Measurements from ENCODE around the gene PLA2G4D. TPM values are rescaled to one million over a fixed set of nuclear protein-coding genes. Genes with fewer than 3 reads are reported as not detected.

The PLA2G4D gene
- total and polyA plus RNA-seq, 10 of the 15 experiments (the other 5 are each of a cell fraction or from before 2014, with no cell fraction given): 0.03 TPM; not detected in 9

DNA sequence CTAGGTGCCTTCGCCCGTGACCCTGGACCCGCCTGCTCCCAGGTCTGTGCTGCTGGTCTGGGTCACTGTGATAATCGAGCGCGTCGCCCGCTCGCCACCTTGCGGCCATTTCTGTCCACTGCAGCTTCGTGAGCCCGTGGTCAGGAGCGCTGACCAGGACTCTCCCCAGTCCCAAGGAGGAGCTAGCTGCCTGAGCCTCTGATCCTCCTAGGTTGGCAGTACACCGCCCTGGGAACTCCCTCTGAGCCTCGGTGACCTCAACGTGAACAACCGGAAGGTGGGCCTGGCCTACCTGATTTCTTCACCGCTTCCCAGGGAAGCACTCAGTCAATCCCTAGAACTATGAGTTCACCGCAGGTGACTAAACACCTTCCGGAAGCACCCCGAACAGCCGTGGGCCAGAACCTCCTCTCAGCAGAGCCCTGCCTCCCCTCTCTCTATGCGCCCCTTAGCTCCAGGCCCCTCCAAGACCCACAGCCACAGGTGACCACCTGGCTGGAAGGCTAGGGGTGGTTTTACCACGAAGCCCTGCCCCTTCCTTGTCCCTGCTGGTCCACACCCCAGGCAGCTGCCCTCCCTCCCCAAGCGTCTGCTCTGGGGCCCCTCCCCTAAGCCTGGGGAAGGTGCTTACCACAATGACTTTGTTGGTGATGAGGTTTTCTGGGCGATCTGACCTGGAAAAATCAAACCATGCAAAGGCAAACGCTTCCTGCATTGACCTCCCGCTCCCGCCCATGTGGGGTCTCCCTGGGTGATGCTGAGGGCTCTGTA lies 9.7 kb downstream of the PLA2G4D start (continued):
- TF ChIP-seq, protein P1, sequence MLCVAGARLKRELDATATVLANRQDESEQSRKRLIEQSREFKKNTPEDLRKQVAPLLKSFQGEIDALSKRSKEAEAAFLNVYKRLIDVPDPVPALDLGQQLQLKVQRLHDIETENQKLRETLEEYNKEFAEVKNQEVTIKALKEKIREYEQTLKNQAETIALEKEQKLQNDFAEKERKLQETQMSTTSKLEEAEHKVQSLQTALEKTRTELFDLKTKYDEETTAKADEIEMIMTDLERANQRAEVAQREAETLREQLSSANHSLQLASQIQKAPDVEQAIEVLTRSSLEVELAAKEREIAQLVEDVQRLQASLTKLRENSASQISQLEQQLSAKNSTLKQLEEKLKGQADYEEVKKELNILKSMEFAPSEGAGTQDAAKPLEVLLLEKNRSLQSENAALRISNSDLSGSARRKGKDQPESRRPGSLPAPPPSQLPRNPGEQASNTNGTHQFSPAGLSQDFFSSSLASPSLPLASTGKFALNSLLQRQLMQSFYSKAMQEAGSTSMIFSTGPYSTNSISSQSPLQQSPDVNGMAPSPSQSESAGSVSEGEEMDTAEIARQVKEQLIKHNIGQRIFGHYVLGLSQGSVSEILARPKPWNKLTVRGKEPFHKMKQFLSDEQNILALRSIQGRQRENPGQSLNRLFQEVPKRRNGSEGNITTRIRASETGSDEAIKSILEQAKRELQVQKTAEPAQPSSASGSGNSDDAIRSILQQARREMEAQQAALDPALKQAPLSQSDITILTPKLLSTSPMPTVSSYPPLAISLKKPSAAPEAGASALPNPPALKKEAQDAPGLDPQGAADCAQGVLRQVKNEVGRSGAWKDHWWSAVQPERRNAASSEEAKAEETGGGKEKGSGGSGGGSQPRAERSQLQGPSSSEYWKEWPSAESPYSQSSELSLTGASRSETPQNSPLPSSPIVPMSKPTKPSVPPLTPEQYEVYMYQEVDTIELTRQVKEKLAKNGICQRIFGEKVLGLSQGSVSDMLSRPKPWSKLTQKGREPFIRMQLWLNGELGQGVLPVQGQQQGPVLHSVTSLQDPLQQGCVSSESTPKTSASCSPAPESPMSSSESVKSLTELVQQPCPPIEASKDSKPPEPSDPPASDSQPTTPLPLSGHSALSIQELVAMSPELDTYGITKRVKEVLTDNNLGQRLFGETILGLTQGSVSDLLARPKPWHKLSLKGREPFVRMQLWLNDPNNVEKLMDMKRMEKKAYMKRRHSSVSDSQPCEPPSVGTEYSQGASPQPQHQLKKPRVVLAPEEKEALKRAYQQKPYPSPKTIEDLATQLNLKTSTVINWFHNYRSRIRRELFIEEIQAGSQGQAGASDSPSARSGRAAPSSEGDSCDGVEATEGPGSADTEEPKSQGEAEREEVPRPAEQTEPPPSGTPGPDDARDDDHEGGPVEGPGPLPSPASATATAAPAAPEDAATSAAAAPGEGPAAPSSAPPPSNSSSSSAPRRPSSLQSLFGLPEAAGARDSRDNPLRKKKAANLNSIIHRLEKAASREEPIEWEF (IDR thresholded peaks at IDR 0.05; ENCODE audit: insufficient replicate concordance, low read depth, low read length): no peak
- no peak for TF ChIP-seq ZBED1 (IDR thresholded peaks at IDR 0.05; ENCODE audit: borderline replicate concordance)
- 0 out of 4 replicates have a peak, but pooled peaks of 1 of the 2 experiments have one; percentile 15 for TF ChIP-seq BHLHE40 (IDR thresholded peaks at IDR 0.05; ENCODE audit: borderline replicate concordance in 1 of 2, low read depth in 2 of 2, low read length in 1 of 2)
- no peak for TF ChIP-seq CBX5 (IDR thresholded peaks at IDR 0.05; ENCODE audit: low read depth)
- TF ChIP-seq CHD1 (IDR thresholded peaks at IDR 0.05; ENCODE audit: low read depth, low read length): no peak
- TF ChIP-seq, protein P2, sequence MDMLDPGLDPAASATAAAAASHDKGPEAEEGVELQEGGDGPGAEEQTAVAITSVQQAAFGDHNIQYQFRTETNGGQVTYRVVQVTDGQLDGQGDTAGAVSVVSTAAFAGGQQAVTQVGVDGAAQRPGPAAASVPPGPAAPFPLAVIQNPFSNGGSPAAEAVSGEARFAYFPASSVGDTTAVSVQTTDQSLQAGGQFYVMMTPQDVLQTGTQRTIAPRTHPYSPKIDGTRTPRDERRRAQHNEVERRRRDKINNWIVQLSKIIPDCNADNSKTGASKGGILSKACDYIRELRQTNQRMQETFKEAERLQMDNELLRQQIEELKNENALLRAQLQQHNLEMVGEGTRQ (IDR thresholded peaks at IDR 0.05; ENCODE audit: borderline replicate concordance, low read depth, low read length): no peak
- no peak for TF ChIP-seq NFYA (IDR thresholded peaks at IDR 0.05; ENCODE audit: borderline replicate concordance, low read depth, low read length)
- TF ChIP-seq JUND (IDR thresholded peaks at IDR 0.05; ENCODE audit: low read depth, low read length): no peak
- TF ChIP-seq SUPT20H (IDR thresholded peaks at IDR 0.05; ENCODE audit: borderline replicate concordance, control insufficient read depth, low read depth, low read length): no peak
- 0 out of 2 replicates have a peak, but pooled peaks have one; percentile 17 for TF ChIP-seq YY1 (IDR thresholded peaks at IDR 0.05; ENCODE audit: low read depth, low read length)
- TF ChIP-seq, protein P3, sequence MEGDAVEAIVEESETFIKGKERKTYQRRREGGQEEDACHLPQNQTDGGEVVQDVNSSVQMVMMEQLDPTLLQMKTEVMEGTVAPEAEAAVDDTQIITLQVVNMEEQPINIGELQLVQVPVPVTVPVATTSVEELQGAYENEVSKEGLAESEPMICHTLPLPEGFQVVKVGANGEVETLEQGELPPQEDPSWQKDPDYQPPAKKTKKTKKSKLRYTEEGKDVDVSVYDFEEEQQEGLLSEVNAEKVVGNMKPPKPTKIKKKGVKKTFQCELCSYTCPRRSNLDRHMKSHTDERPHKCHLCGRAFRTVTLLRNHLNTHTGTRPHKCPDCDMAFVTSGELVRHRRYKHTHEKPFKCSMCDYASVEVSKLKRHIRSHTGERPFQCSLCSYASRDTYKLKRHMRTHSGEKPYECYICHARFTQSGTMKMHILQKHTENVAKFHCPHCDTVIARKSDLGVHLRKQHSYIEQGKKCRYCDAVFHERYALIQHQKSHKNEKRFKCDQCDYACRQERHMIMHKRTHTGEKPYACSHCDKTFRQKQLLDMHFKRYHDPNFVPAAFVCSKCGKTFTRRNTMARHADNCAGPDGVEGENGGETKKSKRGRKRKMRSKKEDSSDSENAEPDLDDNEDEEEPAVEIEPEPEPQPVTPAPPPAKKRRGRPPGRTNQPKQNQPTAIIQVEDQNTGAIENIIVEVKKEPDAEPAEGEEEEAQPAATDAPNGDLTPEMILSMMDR (IDR thresholded peaks at IDR 0.05 in 2 of 3, conservative IDR thresholded peaks at IDR 0.05 in 1 of 3; ENCODE audit: control insufficient read depth in 2 of 3, extremely low read depth in 1 of 3, insufficient read depth in 1 of 3, low read depth in 3 of 3, low read length in 3 of 3): peak; percentile 89 to 94 (median 91)
- no peak for TF ChIP-seq CREM (IDR thresholded peaks at IDR 0.05; ENCODE audit: low read depth)

Measured in GM12878 (cell line).